A172 (cell line): ENCODE measurements around the gene ABHD17C. TPM values are rescaled to one million over a fixed set of nuclear protein-coding genes. Genes with fewer than 3 reads are reported as not detected.

Experiments
- DNase-seq: peaks from one replicate; pipeline ENCODE4 v3.0.0-alpha.2; 2015; ENCODE audit warnings: low spot score
- total RNA-seq: library from RNA; depleted of rRNA; stranded (reverse); fragments of >200 nt; shearing (Covaris generic); gene quantifications from 2 replicates; pipeline ENCODE4 v1.2.3, GENCODE V29; 2014

Gene ABHD17C
- total RNA-seq, 1 experiment from 2014 or later: 5.8 TPM

- DNase-seq: no peak
These were observed 5.4 kb upstream of the ABHD17C start for GRCh38 chr15:80689716-80690115.

- DNase-seq: no peak
These were observed 3.5 kb upstream of the ABHD17C start for GRCh38 chr15:80691575-80691974.

GRCh38 chr15:80693682-80694610 is 1.2 kb upstream of the ABHD17C start:
- no peak for DNase-seq

DNA sequence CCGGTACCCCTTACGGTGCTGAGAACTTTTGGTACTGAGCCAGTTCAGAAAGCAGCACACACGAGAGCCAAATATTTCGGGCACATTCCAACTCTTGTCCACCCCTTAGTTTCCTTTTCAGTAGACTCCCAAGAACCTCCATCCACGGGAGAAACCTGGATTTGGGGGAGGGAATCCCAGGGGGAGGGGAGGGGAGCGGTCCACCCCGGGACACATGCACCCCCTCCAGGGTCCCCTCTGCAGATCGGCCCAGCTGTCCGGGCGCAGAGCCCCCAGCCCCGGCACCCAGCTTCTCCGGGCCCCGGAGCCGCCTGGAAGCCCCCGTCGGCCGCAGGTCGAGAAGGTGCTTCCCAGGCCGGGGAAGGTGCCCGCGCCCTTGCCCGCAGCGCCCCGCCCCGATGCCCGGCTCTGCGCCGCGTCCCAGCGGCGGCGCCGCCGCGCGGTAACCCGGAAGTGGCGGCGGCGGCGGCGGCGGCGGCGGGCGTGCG is 455 bp upstream of the ABHD17C start:
- no peak for DNase-seq

GRCh38 chr15:80695911-80696661 is 976 bp downstream of the ABHD17C start:
- peak; percentile 36 for DNase-seq

- no peak for DNase-seq
These were observed 2.1 kb downstream of the ABHD17C start for GRCh38 chr15:80697075-80697685.

DNA sequence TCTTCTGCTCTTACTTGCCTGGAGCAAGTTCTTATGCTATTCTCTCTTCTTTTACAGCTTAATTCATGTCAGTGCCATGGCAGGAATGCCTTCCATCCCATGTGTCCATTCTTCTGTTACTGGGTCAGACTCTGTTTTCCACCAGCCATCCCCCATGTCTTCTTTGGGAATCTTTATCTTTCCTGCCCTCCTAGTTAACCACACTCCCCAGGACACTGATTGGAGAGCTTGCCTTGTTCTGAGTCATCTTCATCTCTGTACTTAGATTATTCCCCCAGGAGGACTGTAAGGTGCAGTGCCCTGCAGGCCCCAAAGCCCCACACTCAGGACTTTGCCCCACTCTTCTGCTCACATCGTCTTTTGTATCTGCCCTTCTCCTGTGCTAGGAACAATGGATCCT is 3.6 kb downstream of the ABHD17C start:
- DNase-seq: no peak

GRCh38 chr15:80699981-80700380 is 4.9 kb downstream of the ABHD17C start:
- no peak for DNase-seq

DNA sequence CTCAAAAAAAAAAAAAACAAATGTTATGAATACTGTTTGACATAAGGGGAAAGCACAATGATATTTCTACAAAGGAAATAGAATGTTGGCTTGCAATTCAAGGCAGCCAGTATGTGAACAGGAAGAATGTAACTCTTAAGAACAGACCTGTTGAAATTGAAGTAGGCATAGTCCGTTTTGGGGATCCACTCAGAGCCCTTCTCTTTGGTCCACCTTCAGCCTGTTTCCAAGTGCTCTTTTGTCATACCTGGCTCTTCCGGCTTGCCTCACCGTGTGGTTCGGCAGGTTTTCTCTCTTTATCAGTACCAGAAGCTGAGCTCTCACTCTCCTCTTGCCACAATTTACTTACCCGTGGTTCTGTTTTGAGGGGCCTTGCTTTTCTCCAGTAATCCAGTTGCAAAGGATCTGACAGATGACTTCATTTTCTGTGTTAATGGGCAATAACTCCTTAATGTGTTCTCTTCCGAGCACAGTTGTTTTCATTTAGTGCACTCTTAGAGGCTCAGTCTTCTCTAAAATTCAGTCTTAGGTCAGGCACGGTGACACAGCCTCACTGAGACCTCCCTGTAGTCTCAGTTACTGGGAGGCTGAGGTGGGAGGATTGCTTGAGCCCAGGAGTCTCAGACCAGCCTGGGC is 6.7 kb downstream of the ABHD17C start:
- DNase-seq: no peak

DNA sequence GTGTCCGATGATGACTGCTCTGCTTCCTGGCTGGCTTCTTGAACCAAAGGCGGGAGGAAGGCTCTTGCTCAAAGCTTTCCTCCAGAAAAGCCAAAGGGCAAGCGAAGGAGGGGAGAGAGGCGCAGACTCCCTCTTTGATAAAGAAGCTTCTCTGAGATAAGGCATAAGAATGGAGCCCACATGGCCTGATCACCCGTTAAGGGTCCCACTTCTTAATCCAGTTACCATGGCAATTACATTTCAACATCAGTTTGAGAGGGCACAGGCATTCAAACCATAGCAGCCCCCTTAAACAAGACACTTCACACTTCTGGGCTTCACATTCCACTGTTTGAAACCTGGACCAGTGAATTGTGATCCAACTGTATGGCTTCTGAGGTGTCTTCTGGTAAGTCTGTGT is 8.0 kb downstream of the ABHD17C start:
- DNase-seq: no peak

DNA sequence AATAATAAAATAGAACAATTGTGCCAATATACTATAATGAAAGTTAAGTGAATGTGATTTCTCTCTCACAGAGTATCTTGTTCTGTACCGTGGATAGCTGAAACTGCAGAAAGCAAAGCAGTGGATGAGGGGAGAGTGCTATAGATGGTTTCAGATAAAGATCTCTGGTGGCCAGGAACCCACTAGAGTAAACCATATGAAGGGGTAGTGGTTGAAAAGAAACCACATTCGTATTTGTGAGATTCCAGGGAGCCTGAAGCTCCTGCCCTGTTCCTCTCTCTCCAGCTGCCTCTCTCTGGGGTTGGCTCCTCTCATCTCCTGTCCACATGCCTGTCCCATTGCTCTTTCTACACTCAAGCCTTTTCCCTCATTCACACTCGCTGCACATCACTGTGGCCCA is 8.9 kb downstream of the ABHD17C start:
- DNase-seq: no peak

DNA sequence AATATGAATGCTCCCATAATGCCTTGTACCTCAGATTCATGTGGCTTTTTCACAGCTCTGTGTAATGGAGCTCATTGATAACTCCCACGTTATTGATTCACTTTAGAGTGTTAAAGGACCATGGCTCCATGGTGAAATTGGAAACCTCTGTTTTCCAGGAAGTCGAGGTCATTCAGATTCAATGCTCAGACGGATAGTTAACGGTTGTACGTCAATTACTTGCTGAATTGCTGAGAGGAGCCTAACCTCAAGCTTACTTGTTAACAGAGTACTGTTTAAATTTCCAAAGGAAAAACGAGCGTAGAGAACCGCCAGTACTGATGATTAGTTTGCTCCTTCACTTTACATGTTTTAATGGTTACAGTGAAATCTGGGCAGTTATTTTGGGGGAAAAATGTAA is 11.1 kb downstream of the ABHD17C start:
- DNase-seq: no peak

DNA sequence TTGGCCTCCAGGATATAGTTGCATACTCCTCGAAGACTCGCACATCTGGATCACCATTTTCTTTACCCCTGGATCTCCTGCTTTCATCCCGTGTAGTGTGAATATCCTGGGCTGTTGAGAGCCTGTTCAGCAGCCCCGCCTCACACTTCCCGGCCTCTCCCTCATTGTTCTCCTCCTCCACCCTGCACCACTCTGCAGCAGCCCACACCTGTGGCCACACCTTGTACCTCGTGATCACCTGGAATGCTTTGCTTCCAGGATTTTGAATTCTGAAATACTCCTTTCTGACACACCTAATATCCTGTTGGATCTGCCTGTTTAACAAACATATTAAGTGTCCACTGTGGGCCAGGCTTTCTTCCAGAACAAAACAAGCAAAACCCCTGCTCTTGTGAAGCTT is 14.4 kb downstream of the ABHD17C start:
- DNase-seq: no peak

- peak; percentile 61 for DNase-seq
These were observed 15.8 kb downstream of the ABHD17C start for GRCh38 chr15:80710635-80711554.

DNA sequence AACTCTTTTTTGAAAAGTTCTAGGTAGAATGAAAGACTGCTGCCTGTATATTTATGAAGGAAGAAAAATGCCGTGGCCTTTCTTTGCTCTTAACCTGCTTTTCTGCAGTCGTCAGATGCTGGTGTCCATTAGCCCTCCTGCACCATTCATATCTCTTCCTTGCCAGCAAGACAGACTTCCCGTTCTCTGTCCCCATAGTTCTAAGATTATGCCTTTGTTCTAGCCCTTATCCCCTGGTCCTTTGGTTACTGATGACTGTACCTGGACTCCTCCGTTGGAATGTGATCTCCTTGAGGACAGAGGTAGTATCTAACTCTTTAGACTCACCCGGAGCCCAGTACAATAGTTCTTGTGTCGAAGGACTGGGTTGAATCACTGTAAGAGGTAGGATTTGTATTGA is 16.8 kb downstream of the ABHD17C start:
- no peak for DNase-seq

DNA sequence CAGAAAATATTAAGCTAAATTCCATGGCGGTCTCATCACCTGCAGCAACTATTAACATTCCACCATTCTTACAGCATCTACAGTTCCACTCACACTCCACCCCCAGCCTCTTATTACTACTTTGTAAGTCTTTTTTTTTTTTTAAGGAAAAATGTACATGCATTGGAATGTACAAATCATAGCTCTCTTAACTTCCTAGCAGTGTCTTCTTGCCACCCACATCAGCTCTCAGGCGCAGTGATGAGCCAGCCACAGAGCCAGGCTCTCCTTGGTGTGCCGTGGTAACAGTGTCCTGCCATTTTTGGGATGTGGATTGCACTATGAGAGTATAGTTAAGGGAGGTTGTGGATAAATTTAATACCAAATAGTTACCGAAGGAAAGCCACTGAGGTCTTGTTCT is 17.8 kb downstream of the ABHD17C start:
- DNase-seq: no peak

- no peak for DNase-seq
These were observed 26.4 kb downstream of the ABHD17C start for GRCh38 chr15:80721476-80721875.

DNA sequence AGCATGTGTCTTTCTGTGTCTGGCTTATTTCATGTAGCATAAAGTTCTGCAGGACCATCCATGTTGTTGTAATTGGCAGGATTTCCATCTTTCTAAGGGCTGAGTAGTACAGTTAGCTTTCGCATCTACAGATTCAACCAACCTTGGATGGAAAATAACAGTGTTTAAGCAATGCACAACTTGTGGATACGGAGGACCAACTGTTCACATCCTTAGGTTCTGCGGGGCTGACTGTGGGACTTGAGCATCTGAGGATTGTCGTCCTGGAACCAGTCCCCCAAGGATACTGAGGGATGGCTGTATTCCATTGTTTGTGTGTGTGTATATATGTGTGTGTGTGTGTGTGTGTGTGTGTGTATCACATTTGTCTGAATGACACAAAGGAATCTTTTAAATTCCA is 27.7 kb downstream of the ABHD17C start:
- no peak for DNase-seq

DNA sequence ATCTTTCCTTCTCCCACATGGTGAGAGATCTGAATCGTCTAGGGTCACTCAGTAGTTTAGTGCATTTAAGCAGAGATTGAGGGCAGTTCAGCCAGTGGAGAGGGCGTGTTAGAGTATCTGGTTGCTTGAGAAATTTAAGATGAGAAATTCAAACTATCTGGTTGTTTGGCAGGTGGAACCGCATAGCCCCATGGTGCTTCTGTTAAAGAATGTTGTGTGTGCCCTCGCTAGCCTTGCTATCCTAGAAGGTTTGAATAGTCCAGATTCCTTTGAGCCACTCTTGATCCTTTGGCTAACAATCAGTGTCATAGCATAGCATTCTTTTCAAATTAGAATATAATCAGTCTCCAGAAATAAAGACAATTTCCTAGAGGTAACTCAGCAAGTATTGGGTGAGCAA is 32.1 kb downstream of the ABHD17C start:
- DNase-seq: peak; percentile 27

GRCh38 chr15:80727596-80727995 is 32.5 kb downstream of the ABHD17C start:
- no peak for DNase-seq

- no peak for DNase-seq
These were observed 35.3 kb downstream of the ABHD17C start for GRCh38 chr15:80730387-80730786.
